ENCODE data around the gene CORO1C.

- no peak for TF ChIP-seq ATF3 (IDR thresholded peaks at IDR 0.05)
- TF ChIP-seq EGR1 (IDR thresholded peaks at IDR 0.05; ENCODE audit: low read depth in 2 of 2) = no peak
- no peak for TF ChIP-seq CTCF (IDR thresholded peaks at IDR 0.05; ENCODE audit: low read depth, low read length, missing input control)
- TF ChIP-seq MAX (IDR thresholded peaks at IDR 0.05) = no peak
- no peak for TF ChIP-seq NR2F2 (IDR thresholded peaks at IDR 0.05)
- TF ChIP-seq RAD21 (IDR thresholded peaks at IDR 0.05) = no peak
- no peak for TF ChIP-seq YY1 (IDR thresholded peaks at IDR 0.05)
- TF ChIP-seq, protein P1, sequence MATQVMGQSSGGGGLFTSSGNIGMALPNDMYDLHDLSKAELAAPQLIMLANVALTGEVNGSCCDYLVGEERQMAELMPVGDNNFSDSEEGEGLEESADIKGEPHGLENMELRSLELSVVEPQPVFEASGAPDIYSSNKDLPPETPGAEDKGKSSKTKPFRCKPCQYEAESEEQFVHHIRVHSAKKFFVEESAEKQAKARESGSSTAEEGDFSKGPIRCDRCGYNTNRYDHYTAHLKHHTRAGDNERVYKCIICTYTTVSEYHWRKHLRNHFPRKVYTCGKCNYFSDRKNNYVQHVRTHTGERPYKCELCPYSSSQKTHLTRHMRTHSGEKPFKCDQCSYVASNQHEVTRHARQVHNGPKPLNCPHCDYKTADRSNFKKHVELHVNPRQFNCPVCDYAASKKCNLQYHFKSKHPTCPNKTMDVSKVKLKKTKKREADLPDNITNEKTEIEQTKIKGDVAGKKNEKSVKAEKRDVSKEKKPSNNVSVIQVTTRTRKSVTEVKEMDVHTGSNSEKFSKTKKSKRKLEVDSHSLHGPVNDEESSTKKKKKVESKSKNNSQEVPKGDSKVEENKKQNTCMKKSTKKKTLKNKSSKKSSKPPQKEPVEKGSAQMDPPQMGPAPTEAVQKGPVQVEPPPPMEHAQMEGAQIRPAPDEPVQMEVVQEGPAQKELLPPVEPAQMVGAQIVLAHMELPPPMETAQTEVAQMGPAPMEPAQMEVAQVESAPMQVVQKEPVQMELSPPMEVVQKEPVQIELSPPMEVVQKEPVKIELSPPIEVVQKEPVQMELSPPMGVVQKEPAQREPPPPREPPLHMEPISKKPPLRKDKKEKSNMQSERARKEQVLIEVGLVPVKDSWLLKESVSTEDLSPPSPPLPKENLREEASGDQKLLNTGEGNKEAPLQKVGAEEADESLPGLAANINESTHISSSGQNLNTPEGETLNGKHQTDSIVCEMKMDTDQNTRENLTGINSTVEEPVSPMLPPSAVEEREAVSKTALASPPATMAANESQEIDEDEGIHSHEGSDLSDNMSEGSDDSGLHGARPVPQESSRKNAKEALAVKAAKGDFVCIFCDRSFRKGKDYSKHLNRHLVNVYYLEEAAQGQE (IDR thresholded peaks at IDR 0.05) = no peak
- no peak for TF ChIP-seq TAF1 (conservative IDR thresholded peaks at IDR 0.05)
- no peak for TF ChIP-seq ZBTB33 (IDR thresholded peaks at IDR 0.05)
- TF ChIP-seq FOXA2 (IDR thresholded peaks at IDR 0.05) = no peak
- TF ChIP-seq SP1 (IDR thresholded peaks at IDR 0.05) = no peak
- no peak for TF ChIP-seq JUND (IDR thresholded peaks at IDR 0.05)
Observed at GRCh38 chr12:108765289-108765764, 34.0 kb upstream of the CORO1C start.

Data from liver (tissue), 3 donors.